ENCODE measurements around the gene TUBB4A.

TUBB4A gene

DNA sequence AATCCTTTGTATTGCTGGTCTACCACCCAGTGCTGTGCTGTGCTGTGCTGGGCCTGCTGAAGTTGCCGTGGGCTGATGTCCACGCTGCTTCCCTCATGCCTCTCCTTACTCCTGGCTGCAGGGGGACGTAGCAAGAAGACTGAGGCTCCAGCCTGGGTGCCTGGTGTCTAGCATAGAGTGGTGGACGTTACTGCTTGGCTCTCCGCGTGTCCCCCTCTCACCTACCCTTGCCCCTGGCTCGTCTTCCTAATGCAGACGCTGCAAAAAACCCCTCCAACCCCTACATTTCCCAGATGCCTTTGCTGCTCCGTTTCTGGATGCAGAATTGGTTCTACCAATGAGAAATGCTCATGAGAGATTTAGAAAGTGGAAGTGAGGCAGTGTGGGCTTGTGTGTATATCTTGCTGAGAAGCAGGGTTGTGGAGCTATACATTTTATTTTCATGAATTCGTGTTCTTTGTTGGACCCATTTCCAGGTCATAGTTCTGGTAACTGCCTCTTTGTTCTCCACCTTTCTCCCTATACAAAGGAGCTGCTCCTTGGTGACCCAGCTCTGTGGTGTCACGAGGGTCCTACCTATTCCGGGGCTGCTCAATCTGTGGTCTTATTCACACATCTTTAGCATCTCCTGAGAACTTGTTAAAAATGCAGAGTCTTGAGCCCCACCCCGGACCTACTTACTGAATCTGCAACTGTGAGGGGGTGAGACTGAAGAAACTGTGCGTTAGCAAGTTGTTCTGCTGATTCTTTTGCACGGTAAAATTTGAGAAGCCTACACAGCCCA, 12.6 kb downstream of the TUBB4A start:
- Histone ChIP-seq H3K27ac (ENCODE audit: low read length) (no peak overlapping the region), H3K36me3 (ENCODE audit: control insufficient read depth in 2 of 2, insufficient read depth in 2 of 2, low read length in 2 of 2) (no peaks in the 10 kb centered on the region), H3K4me1 (ENCODE audit: control insufficient read depth, insufficient read depth, low read length) (no peaks in the 10 kb centered on the region), H3K9ac (ENCODE audit: low read length in 2 of 2) (no peak overlapping the region), H3K27me3 (ENCODE audit: control insufficient read depth in 1 of 2, insufficient read depth in 2 of 2, low read length in 2 of 2) (peaks cover 2 to 3% of the 10 kb centered on the region in 2 donors), H3K4me3 (ENCODE audit: low read length in 2 of 2) (no peak overlapping the region), H3K9me3 (ENCODE audit: control insufficient read depth in 2 of 2, low read length in 2 of 2) (peaks cover 0 to 5% of the 10 kb centered on the region in 2 donors)

DNA sequence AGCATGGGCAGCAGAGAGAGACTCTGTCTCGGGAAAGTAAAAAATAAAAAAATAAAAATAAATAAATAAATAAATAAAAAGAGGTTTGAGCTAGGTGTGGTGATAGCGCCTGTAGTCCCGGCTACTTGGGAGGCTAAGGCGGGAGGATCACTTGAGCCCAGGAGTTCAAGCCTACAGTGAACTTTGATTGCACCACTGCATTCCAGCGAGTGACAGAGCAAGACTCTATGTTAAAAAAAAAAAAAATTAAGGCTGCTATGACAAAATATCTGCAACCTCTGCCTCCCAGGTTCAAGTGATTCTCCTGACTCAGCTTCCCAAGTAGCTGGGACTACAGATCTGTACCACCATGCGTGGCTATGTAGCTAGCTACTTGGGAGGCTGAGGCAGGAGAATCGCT, 17.3 kb downstream of the TUBB4A start:
- Histone ChIP-seq H3K4me1 (ENCODE audit: control insufficient read depth, insufficient read depth, low read length) (no peaks in the 10 kb centered on the region), H3K9me3 (ENCODE audit: control insufficient read depth in 2 of 2, low read length in 2 of 2) (no peaks in the 10 kb centered on the region), H3K9ac (ENCODE audit: low read length in 2 of 2) (no peak overlapping the region), H3K27me3 (ENCODE audit: control insufficient read depth in 1 of 2, insufficient read depth in 2 of 2, low read length in 2 of 2) (peaks cover 3 to 5% of the 10 kb centered on the region in 2 donors), H3K36me3 (ENCODE audit: control insufficient read depth in 2 of 2, insufficient read depth in 2 of 2, low read length in 2 of 2) (no peaks in the 10 kb centered on the region), H3K4me3 (ENCODE audit: low read length in 2 of 2) (no peak overlapping the region), H3K27ac (ENCODE audit: low read length) (no peak overlapping the region)

DNA sequence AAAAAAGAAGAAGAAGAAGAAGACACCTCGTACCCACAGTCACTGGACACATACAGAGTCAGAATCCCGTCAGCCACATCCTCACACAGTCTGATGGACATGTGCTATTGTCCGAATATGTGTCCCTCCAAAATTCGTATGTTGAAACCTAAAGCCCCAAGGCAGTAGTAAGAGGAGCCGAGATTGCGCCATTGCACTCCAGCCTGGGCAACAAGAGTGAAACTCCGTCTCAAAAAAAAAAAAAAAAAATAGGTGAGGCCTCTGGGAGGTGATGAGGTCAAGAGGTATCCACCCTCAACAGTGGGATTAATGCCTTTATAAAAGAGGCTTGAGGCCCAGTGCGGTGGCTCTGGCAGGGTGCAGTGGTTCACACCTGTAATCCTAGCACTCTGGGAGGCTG, 17.9 kb downstream of the TUBB4A start:
- no peak overlapping the region for H3K9ac ChIP-seq (ENCODE audit: low read length in 2 of 2)

DNA sequence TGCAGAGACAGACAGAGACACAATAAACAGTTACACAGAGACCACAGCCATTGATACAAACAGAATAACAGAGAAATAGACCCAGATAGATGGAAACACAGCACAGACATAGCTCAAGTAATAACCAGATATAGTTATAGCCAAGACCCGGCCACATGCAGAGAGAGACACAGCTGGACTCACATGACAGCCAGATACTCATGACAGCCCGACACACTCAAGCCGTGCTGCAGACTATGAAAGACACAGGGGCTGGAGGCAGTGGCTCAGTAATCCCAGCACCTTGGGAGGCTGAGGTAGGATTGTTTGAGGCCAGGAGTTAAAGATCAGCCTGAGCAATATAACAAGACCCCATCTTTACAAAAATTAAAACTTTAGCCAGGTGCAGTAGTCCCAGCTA, 18.9 kb downstream of the TUBB4A start:
- H3K9me3 ChIP-seq (ENCODE audit: control insufficient read depth in 2 of 2, low read length in 2 of 2): no peaks in the 10 kb centered on the region
- H3K4me3 ChIP-seq (ENCODE audit: low read length in 2 of 2): no peak overlapping the region
- peaks cover 3 to 9% of the 10 kb centered on the region in 2 donors for H3K27me3 ChIP-seq (ENCODE audit: control insufficient read depth in 1 of 2, insufficient read depth in 2 of 2, low read length in 2 of 2)
- no peak overlapping the region for H3K9ac ChIP-seq (ENCODE audit: low read length in 2 of 2)
- no peaks in the 10 kb centered on the region for H3K36me3 ChIP-seq (ENCODE audit: control insufficient read depth in 2 of 2, insufficient read depth in 2 of 2, low read length in 2 of 2)
- no peak overlapping the region for H3K27ac ChIP-seq (ENCODE audit: low read length)
- no peaks in the 10 kb centered on the region for H3K4me1 ChIP-seq (ENCODE audit: control insufficient read depth, insufficient read depth, low read length)

More for the DNA sequence above, 17.9 kb downstream of the TUBB4A start:
- Histone ChIP-seq H3K36me3 (ENCODE audit: control insufficient read depth in 2 of 2, insufficient read depth in 2 of 2, low read length in 2 of 2) (no peaks in the 10 kb centered on the region), H3K27ac (ENCODE audit: low read length) (no peak overlapping the region), H3K4me3 (ENCODE audit: low read length in 2 of 2) (no peak overlapping the region), H3K27me3 (ENCODE audit: control insufficient read depth in 1 of 2, insufficient read depth in 2 of 2, low read length in 2 of 2) (peaks cover 3 to 5% of the 10 kb centered on the region in 2 donors), H3K4me1 (ENCODE audit: control insufficient read depth, insufficient read depth, low read length) (no peaks in the 10 kb centered on the region), H3K9me3 (ENCODE audit: control insufficient read depth in 2 of 2, low read length in 2 of 2) (no peaks in the 10 kb centered on the region)

DNA sequence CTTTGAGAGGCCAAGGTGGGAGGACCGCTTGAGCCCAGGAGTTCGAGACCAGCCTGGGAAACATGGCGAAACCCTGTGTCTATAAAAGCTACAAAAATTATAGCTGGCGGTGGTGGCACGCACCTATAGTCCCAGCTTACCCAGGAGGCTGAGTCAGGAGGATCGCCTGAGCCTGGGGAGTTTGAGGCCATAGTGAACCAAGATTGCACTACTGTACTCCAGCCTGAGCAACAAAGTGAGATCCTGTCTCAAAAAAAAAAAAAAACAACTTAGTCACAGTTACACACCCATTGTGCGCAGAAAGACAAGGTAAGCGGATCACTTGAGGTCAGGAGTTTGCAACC, 19.8 kb downstream of the TUBB4A start:
- Histone ChIP-seq H3K4me3 (ENCODE audit: low read length in 2 of 2) (no peak overlapping the region), H3K4me1 (ENCODE audit: control insufficient read depth, insufficient read depth, low read length) (no peaks in the 10 kb centered on the region), H3K36me3 (ENCODE audit: control insufficient read depth in 2 of 2, insufficient read depth in 2 of 2, low read length in 2 of 2) (no peaks in the 10 kb centered on the region), H3K27ac (ENCODE audit: low read length) (no peak overlapping the region), H3K9me3 (ENCODE audit: control insufficient read depth in 2 of 2, low read length in 2 of 2) (no peaks in the 10 kb centered on the region), H3K27me3 (ENCODE audit: control insufficient read depth in 1 of 2, insufficient read depth in 2 of 2, low read length in 2 of 2) (peaks cover 3 to 9% of the 10 kb centered on the region in 2 donors), H3K9ac (ENCODE audit: low read length in 2 of 2) (no peak overlapping the region)

DNA sequence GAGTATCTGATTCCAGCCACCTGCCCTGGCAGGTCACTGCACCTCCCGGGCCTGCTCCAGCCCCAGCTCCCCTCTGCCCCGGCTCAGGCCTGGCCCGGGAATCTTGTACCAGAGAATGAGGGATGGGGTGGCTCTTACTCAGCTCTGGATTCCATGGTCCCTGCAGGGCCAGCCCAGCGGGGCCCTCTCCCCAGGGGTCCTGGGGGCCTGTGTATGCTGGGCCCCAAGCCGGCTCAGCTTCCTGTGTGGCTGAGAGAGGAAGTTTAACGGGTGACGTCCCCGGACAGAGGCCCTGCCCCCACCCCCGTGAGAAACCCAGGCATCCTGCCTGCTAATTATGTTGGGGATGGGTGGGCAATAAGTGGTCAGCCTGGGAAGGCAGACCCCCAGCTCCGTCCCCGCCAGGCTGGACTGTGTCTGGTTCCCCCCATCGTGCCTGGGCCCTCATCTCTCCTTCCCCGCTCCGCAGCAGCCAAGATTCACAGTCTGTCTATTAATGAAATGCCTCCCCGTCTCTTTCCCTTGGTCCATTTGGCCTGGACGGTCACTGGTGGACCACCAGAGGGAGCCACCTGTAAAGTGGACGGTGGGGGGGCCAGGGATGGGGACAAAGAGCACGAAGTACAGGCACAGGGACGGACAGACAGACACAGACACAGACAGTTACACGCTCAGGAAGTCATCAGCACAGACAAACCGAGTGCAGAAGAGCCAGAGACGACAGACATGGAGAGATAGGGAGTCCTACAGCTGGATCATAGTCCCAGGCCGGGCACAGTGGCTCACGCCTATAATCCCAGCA, 20.4 kb downstream of the TUBB4A start, which contains the start of gene DENND1C:
DENND1C (minus strand) TSS at position 247 of the 802 bp plus-strand sequence; CDS start at position 155, 92 bp downstream.
- H3K27me3 ChIP-seq (ENCODE audit: control insufficient read depth in 1 of 2, insufficient read depth in 2 of 2, low read length in 2 of 2): peaks cover 8 to 14% of the 10 kb centered on the region in 2 donors
- H3K4me1 ChIP-seq (ENCODE audit: control insufficient read depth, insufficient read depth, low read length): no peaks in the 10 kb centered on the region
- H3K27ac ChIP-seq (ENCODE audit: low read length): no peak within 1 kb of the TSS
- H3K36me3 ChIP-seq (ENCODE audit: control insufficient read depth in 2 of 2, insufficient read depth in 2 of 2, low read length in 2 of 2): no peaks in the 10 kb centered on the region
- H3K4me3 ChIP-seq (ENCODE audit: low read length in 2 of 2): peak within 1 kb of the TSS in 1 of 2 donors; percentile 15
- H3K9me3 ChIP-seq (ENCODE audit: control insufficient read depth in 2 of 2, low read length in 2 of 2): no peaks in the 10 kb centered on the region
- H3K9ac ChIP-seq (ENCODE audit: low read length in 2 of 2): no peak within 1 kb of the TSS

DNA sequence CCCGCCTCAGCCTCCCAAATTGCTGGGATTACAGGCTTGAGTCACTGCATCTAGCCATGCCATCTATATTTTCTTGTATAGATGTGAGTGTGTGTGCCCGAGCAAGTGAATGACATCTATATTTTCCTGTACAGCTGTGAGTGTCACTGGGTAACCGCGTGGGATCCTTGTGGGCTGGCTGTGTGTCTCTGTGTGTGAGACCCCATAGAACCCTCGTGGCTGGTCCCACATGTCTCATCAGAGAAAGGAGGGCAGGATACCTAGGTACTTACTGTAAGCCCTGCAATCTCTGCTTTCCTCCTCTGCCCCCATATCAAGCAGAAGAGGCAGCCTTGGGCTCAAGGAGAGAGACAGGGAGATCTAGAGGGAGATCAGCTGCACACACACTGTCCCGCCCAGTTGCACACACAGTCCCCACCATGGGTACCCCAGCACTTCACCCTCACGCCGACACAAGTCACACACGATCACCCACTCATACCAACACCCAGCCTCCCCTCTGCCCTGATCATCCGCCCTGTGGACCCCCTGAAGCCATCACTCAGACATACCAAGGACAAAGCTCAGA, 21.2 kb downstream of the TUBB4A start:
- Histone ChIP-seq H3K36me3 (ENCODE audit: control insufficient read depth in 2 of 2, insufficient read depth in 2 of 2, low read length in 2 of 2) (no peaks in the 10 kb centered on the region), H3K27ac (ENCODE audit: low read length) (no peak overlapping the region), H3K4me1 (ENCODE audit: control insufficient read depth, insufficient read depth, low read length) (peaks cover 6% of the 10 kb centered on the region), H3K9me3 (ENCODE audit: control insufficient read depth in 2 of 2, low read length in 2 of 2) (no peaks in the 10 kb centered on the region), H3K27me3 (ENCODE audit: control insufficient read depth in 1 of 2, insufficient read depth in 2 of 2, low read length in 2 of 2) (peaks cover 16 to 20% of the 10 kb centered on the region in 2 donors), H3K4me3 (ENCODE audit: low read length in 2 of 2) (peak overlapping the region in 1 of 2 donors; percentile 15), H3K9ac (ENCODE audit: low read length in 2 of 2) (no peak overlapping the region)

GRCh38 chr19:6479836-6480398, 22.2 kb downstream of the TUBB4A start:
- H3K27ac ChIP-seq (ENCODE audit: low read length): no peak overlapping the region
- H3K4me1 ChIP-seq (ENCODE audit: control insufficient read depth, insufficient read depth, low read length): peaks cover 13% of the 10 kb centered on the region
- no peaks in the 10 kb centered on the region for H3K9me3 ChIP-seq (ENCODE audit: control insufficient read depth in 2 of 2, low read length in 2 of 2)
- no peak overlapping the region for H3K4me3 ChIP-seq (ENCODE audit: low read length in 2 of 2)
- H3K9ac ChIP-seq (ENCODE audit: low read length in 2 of 2): no peak overlapping the region
- no peaks in the 10 kb centered on the region for H3K36me3 ChIP-seq (ENCODE audit: control insufficient read depth in 2 of 2, insufficient read depth in 2 of 2, low read length in 2 of 2)
- H3K27me3 ChIP-seq (ENCODE audit: control insufficient read depth in 1 of 2, insufficient read depth in 2 of 2, low read length in 2 of 2): peaks cover 24 to 30% of the 10 kb centered on the region in 2 donors

DNA sequence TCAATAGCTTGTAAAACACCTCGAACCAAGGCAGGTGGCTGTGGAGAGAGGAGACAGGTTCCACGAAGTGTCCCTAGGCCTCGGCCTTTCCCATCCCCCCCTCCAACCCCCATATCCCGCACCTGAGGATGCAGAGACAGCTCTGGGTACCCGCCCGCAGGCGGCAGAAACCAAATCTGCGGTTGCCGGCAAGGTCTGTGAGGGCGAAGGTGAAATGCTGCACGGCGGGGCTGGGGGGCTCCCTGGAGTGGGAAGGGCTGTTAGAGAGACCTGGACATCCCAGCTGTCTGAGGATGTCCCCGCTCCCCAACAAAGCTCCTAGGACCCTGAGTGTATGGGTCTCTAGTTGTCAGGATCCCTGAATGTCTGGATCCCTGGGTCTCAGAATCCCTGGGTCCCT, 23.3 kb downstream of the TUBB4A start:
- Histone ChIP-seq H3K27ac (ENCODE audit: low read length) (no peak overlapping the region), H3K4me1 (ENCODE audit: control insufficient read depth, insufficient read depth, low read length) (peaks cover 13% of the 10 kb centered on the region), H3K4me3 (ENCODE audit: low read length in 2 of 2) (no peak overlapping the region), H3K36me3 (ENCODE audit: control insufficient read depth in 2 of 2, insufficient read depth in 2 of 2, low read length in 2 of 2) (no peaks in the 10 kb centered on the region), H3K9ac (ENCODE audit: low read length in 2 of 2) (no peak overlapping the region), H3K27me3 (ENCODE audit: control insufficient read depth in 1 of 2, insufficient read depth in 2 of 2, low read length in 2 of 2) (peaks cover 26 to 30% of the 10 kb centered on the region in 2 donors), H3K9me3 (ENCODE audit: control insufficient read depth in 2 of 2, low read length in 2 of 2) (no peaks in the 10 kb centered on the region)

DNA sequence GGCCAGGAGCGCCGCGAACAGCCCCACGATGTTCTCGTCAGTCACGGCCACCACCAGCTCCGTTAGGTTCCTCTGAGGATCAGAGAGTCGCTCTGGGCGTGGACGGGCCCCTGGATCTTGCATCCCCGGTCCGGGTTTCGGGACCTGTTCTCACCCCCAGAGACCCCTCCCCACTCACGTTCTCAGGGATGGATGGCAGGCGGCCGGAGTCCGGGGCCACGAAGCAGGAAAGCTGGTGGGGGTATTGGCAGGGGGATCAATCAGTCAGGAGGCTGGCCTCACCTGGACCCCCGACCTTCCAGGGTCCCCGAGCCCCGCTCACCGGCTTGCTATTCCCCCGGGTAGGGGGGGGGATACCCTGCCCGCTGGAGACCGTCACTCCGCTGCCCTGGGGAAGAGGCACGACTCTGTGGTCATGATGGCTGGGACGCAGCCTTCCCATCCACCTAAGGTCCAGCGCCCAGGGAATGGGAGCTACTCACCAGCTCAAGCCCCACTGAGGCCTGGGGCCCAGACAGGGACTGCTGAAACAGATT, 25.1 kb downstream of the TUBB4A start:
- no peak overlapping the region for H3K4me3 ChIP-seq (ENCODE audit: low read length in 2 of 2)
- no peak overlapping the region for H3K27ac ChIP-seq (ENCODE audit: low read length)
- H3K4me1 ChIP-seq (ENCODE audit: control insufficient read depth, insufficient read depth, low read length): peaks cover 13% of the 10 kb centered on the region
- no peaks in the 10 kb centered on the region for H3K36me3 ChIP-seq (ENCODE audit: control insufficient read depth in 2 of 2, insufficient read depth in 2 of 2, low read length in 2 of 2)
- peaks cover 24 to 30% of the 10 kb centered on the region in 2 donors for H3K27me3 ChIP-seq (ENCODE audit: control insufficient read depth in 1 of 2, insufficient read depth in 2 of 2, low read length in 2 of 2)
- H3K9me3 ChIP-seq (ENCODE audit: control insufficient read depth in 2 of 2, low read length in 2 of 2): no peaks in the 10 kb centered on the region
- H3K9ac ChIP-seq (ENCODE audit: low read length in 2 of 2): no peak overlapping the region
